Naive thymus-derived CD8-positive, alpha-beta T cell (primary cell): ENCODE results near the gene RFTN2. TPM values are rescaled to one million over a fixed set of nuclear protein-coding genes. Genes with fewer than 3 reads are reported as not detected.
"Not testable (repeated sequence)": the region's sequence is repeated elsewhere in the genome, so short reads cannot be mapped to it uniquely, and the experiment has no call there.

ENCODE experiments used
- ATAC-seq, 2 donors: fragments of 150-1000 bp; cut with Tn5 transposase in 1 of 2; sonication (Bioruptor Pico), chemical (Tn5 transposase) in 1 of 2; 1 replicate in 1 of 2; 2 replicates in 1 of 2; pipeline ENCODE4 v1.10.0; 2021; ENCODE audit warnings: mild to moderate bottlenecking in 2 of 2, moderate library complexity in 2 of 2
- POLR2A ChIA-PET: fragments of 350-600 bp; sonication (Branson Sonifier 250); formaldehyde crosslinking; loops from one replicate; lab custom pipeline; 2021; ENCODE audit warnings: antibody characterized with exemption; lab: Charles Lee
- DNase-seq, 10 donors: peaks; one replicate each; pipeline versions ENCODE4 v3.0.0 to v3.0.0-alpha.2; 2020 to 2022
- H3K27ac Mint-ChIP-seq, 10 donors: one replicate each; pipeline ENCODE4 v1.8.0; 2020 to 2022; ENCODE audit warnings: mild to moderate bottlenecking in 10 of 10, mixed read lengths in 10 of 10, moderate library complexity in 4 of 10, inconsistent platforms in 1 of 10
- H3K27me3 Mint-ChIP-seq, 5 donors: one replicate each; pipeline ENCODE4 v1.8.0; 2021 to 2022; ENCODE audit warnings: mixed read lengths in 5 of 5
- H3K36me3 Mint-ChIP-seq, 3 donors: one replicate each; pipeline ENCODE4 v1.8.0; 2020 to 2022; ENCODE audit warnings: mixed read lengths in 3 of 3, mild to moderate bottlenecking in 2 of 3, inconsistent platforms in 1 of 3
- H3K4me1 Mint-ChIP-seq, 4 donors: one replicate each; pipeline ENCODE4 v1.8.0; 2021 to 2022; ENCODE audit warnings: mixed read lengths in 4 of 4
- H3K4me3 Mint-ChIP-seq, 10 donors: one replicate each; pipeline ENCODE4 v1.8.0; 2020 to 2022; ENCODE audit warnings: mild to moderate bottlenecking in 10 of 10, mixed read lengths in 10 of 10, moderate library complexity in 6 of 10, inconsistent platforms in 1 of 10
- H3K9me3 Mint-ChIP-seq, 9 donors: one replicate each; pipeline ENCODE4 v1.8.0; 2020 to 2022; ENCODE audit warnings: mixed read lengths in 9 of 9, mild to moderate bottlenecking in 3 of 9, inconsistent platforms in 1 of 9, moderate library complexity in 1 of 9
- polyA plus RNA-seq, 3 donors: library from polyadenylated mRNA; unstranded; fragments of 300-500 nt; fragmentation: Illumina TruSeq; gene quantifications; one replicate each; pipeline ENCODE4 v1.2.3, GENCODE V29; 2021
- total RNA-seq, 8 experiments: library from RNA in 2 of 8; stranded (reverse) in 2 of 8; gene quantifications; one replicate each; pipeline ENCODE4 v1.2.3 and lab custom pipeline; 2021 to 2026

RFTN2 gene
- total and polyA plus RNA-seq, 5 experiments from 2014 or later = 0.13 to 0.47 (median 0.22) TPM; not detected in 2

GRCh38 chr2:197705121-197705911 lies 29.9 kb upstream of the RFTN2 start, which contains the start of gene MARS2:
TSS of gene MARS2 (plus strand) at chr2:197705369. CDS start at chr2:197705406, 37 bp downstream.
- peaks cover 0 to 3% (median 0%) of the 10 kb centered on the region in 9 donors for H3K9me3 Mint-ChIP-seq
- peaks cover 0 to 20% (median 7%) of the 10 kb centered on the region in 3 donors for H3K36me3 Mint-ChIP-seq
- peaks cover 0 to 9% (median 1%) of the 10 kb centered on the region in 5 donors for H3K27me3 Mint-ChIP-seq
- peak; percentile 81 to 84 for ATAC-seq
- peaks cover 26 to 54% (median 46%) of the 10 kb centered on the region in 4 donors for H3K4me1 Mint-ChIP-seq
- POLR2A ChIA-PET = interaction anchor here (0.5 to 3.0 kb wide), 15 partner anchors 12 to 906 kb away, joined by 3 to 26 read pairs (median 5); partner anchors contain the start of genes COQ10B, GTF3C3, HSPD1 and HSPE1
- H3K4me3 Mint-ChIP-seq = peak within 1 kb of the TSS; percentile 85 to 95 (median 92)
- peak; percentile 86 to 96 (median 93) for DNase-seq
- H3K27ac Mint-ChIP-seq = peak within 1 kb of the TSS; percentile 92 to 99 (median 96)

- Mint-ChIP-seq H3K9me3 (peaks cover 0 to 3% (median 0%) of the 10 kb centered on the region in 9 donors), H3K27ac (peak overlapping the region; percentile 92 to 99 (median 96)), H3K4me1 (peaks cover 20 to 46% (median 38%) of the 10 kb centered on the region in 4 donors), H3K36me3 (peaks cover 0 to 13% (median 7%) of the 10 kb centered on the region in 3 donors), H3K27me3 (peaks cover 0 to 9% (median 1%) of the 10 kb centered on the region in 5 donors), H3K4me3 (peak overlapping the region; percentile 85 to 95 (median 91))
- POLR2A ChIA-PET = interaction anchor here (0.5 to 3.0 kb wide), 14 partner anchors 13 to 905 kb away, joined by 3 to 26 read pairs (median 5); partner anchors contain the start of genes COQ10B, GTF3C3, HSPD1 and HSPE1
- DNase-seq (peak in 1 of 10 donors; percentile 15), ATAC-seq (peak; percentile 52 to 61)
Measured at GRCh38 chr2:197704434-197705120, 29.2 kb upstream of the RFTN2 start.

DNA sequence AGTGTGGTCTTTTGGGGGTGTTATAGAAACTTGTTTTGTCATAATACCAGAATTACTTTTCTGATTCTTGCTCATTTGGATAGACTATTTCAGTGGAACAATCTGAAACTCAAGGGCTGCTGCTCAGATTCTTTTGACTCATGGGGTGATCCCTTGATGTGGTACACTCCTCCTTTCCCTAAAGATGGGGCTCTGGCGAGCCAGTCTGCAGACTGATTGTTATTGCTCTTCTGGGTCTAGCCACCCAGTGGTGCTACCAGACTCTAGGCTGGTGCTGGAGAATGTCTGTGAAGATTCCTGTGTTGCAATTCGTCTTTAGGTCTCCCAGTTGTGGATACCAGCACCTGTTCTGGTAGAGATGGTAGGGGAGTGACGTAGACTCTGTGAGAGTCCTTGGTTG lies 25.6 kb upstream of the RFTN2 start:
- POLR2A ChIA-PET = no interaction called here
- peak overlapping the region in 1 of 10 donors; percentile 54 for H3K27ac Mint-ChIP-seq

GRCh38 chr2:197699724-197700123 lies 24.3 kb upstream of the RFTN2 start:
- H3K27me3 Mint-ChIP-seq, H3K9me3 Mint-ChIP-seq, POLR2A ChIA-PET, DNase-seq, H3K4me3 Mint-ChIP-seq, ATAC-seq: not testable (repeated sequence)
- Mint-ChIP-seq H3K4me1 (peaks cover 2 to 11% (median 5%) of the 10 kb centered on the region in 4 donors), H3K27ac (peak overlapping the region in 2 of 10 donors; percentile 24 to 51), H3K36me3 (peaks cover 0 to 13% (median 3%) of the 10 kb centered on the region in 3 donors)

More for the DNA sequence above, 25.6 kb upstream of the RFTN2 start:
- Mint-ChIP-seq H3K4me1 (peaks cover 3 to 13% (median 9%) of the 10 kb centered on the region in 4 donors), H3K27me3 (peaks cover 0 to 9% (median 2%) of the 10 kb centered on the region in 5 donors), H3K9me3 (peaks cover 0 to 9% (median 0%) of the 10 kb centered on the region in 9 donors), H3K4me3 (no peak overlapping the region), H3K36me3 (peaks cover 0 to 13% (median 3%) of the 10 kb centered on the region in 3 donors)
- DNase-seq (no peak), ATAC-seq (no peak)

DNA sequence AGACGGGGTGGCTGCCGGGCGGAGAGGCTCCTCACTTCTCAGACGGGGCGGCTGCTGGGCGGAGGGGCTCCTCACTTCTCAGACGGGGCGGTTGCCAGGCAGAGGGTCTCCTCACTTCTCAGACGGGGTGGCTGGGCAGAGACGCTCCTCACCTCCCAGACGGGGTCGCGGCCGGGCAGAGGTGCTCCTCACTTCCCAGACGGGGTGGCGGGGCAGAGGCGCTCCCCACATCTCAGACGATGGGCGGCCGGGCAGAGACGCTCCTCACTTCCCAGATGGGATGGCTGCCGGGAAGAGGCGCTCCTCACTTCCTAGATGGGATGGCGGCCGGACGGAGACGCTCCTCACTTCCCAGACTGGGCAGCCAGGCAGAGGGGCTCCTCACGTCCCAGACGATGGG lies 21.2 kb upstream of the RFTN2 start:
- DNase-seq, H3K27ac Mint-ChIP-seq, H3K9me3 Mint-ChIP-seq, H3K27me3 Mint-ChIP-seq, POLR2A ChIA-PET, H3K4me3 Mint-ChIP-seq, ATAC-seq: not testable (repeated sequence)
- Mint-ChIP-seq H3K4me1 (peaks cover 0 to 12% (median 3%) of the 10 kb centered on the region in 4 donors), H3K36me3 (peaks cover 0 to 13% (median 3%) of the 10 kb centered on the region in 3 donors)

DNA sequence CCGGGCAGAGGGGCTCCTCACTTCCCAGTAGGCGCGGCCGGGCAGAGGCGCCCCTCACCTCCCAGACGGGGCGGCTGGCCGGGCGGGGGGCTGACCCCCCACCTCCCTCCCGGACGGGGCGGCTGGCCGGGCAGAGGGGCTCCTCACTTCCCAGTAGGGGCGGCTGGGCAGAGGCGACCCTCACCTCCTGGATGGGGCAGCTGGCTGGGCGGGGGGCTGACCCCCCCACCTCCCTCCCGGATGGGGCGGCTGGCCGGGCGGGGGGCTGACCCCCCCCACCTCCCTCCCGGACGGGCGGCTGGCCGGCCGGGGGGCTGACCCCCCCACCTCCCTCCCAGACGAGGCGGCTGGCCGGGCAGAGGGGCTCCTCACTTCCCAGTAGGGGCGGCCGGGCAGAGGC lies 20.6 kb upstream of the RFTN2 start:
- DNase-seq, H3K9me3 Mint-ChIP-seq, H3K4me3 Mint-ChIP-seq, H3K27me3 Mint-ChIP-seq, ATAC-seq, POLR2A ChIA-PET, H3K27ac Mint-ChIP-seq: not testable (repeated sequence)
- Mint-ChIP-seq H3K4me1 (peaks cover 0 to 12% (median 2%) of the 10 kb centered on the region in 4 donors), H3K36me3 (peaks cover 0 to 11% (median 3%) of the 10 kb centered on the region in 3 donors)

DNA sequence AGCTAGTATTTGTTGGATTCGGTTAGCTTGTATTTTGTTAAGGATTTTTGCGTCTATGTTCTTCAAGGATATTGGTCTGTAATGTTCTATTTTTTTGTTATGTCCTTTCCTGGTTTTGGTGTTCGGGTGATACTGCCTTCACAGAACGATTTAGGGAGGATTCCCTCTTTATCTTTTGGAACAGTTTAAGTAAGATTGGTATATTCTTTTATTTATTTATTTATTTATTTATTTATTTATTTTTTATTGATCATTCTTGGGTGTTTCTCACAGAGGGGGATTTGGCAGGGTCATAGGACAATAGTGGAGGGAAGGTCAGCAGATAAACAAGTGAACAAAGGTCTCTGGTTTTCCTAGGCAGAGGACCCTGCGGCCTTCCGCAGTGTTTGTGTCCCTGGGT lies 19.8 kb upstream of the RFTN2 start:
- H3K27ac Mint-ChIP-seq = peak overlapping the region in 1 of 10 donors; percentile 19
- POLR2A ChIA-PET = not testable (repeated sequence)

GRCh38 chr2:197677483-197677882 lies 2.1 kb upstream of the RFTN2 start:
- ATAC-seq (no peak), DNase-seq (no peak)
- peaks cover 5 to 21% (median 8%) of the 10 kb centered on the region in 5 donors for H3K27me3 Mint-ChIP-seq
- no peaks in the 10 kb centered on the region for H3K9me3 Mint-ChIP-seq
- H3K4me3 Mint-ChIP-seq = no peak overlapping the region
- H3K36me3 Mint-ChIP-seq = no peaks in the 10 kb centered on the region
- H3K4me1 Mint-ChIP-seq = no peaks in the 10 kb centered on the region
- no peak overlapping the region for H3K27ac Mint-ChIP-seq
- POLR2A ChIA-PET = no interaction called here

More for the DNA sequence above, 19.8 kb upstream of the RFTN2 start:
- DNase-seq, H3K9me3 Mint-ChIP-seq, ATAC-seq, H3K36me3 Mint-ChIP-seq, H3K4me3 Mint-ChIP-seq, H3K27me3 Mint-ChIP-seq: not testable (repeated sequence)
- H3K4me1 Mint-ChIP-seq = peaks cover 0 to 12% (median 0%) of the 10 kb centered on the region in 4 donors

DNA sequence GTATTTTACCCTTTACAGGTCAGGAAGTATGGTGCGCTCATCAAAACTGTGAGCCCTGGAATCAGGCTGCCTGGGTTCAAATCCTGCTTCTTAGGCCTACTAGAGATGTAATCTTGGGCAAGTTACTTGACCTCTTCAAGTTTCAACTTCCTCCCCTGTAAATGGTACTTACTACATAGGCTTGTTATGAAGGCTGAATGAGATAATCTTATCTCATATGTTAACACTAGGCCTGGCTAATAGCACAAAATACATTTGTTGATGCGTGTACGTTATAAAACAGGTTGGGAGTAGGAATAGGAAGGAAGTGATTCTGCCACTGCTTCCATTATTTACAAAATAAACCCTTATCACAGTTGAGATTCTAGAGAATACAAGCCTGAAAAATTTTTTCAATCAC lies 1.7 kb upstream of the RFTN2 start:
- no peak overlapping the region for H3K27ac Mint-ChIP-seq
- DNase-seq = no peak
- peaks cover 5 to 24% (median 12%) of the 10 kb centered on the region in 5 donors for H3K27me3 Mint-ChIP-seq
- H3K4me1 Mint-ChIP-seq = no peaks in the 10 kb centered on the region
- no peak overlapping the region for H3K4me3 Mint-ChIP-seq
- H3K9me3 Mint-ChIP-seq = no peaks in the 10 kb centered on the region
- no peaks in the 10 kb centered on the region for H3K36me3 Mint-ChIP-seq
- POLR2A ChIA-PET = no interaction called here
- ATAC-seq = no peak

DNA sequence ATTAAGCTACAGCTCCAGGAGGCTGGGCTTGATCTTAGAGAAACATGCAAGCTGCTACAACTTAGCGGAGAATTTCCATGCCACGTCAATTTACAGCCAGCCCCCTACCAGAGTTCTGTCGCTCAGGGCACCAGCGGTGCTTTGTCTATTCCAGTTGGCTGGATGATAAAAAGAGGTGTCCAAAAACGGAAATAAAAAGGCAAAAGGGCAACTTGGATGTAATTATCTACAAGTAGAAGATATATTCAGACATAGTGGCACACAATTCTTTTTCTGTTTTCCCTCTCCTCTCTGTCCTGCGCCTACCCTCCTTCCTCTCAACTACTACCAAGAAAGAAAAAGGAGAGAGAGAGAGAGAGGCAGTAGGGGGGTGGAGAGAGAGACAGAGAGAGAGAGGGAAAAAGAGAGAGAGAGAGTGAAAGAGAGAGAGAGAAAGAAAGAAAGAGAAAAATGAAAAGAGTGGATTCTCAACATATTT lies 363 bp upstream of the RFTN2 start:
- H3K4me3 Mint-ChIP-seq = no peak overlapping the region
- DNase-seq (no peak), ATAC-seq (no peak)
- H3K9me3 Mint-ChIP-seq = no peaks in the 10 kb centered on the region
- H3K36me3 Mint-ChIP-seq = no peaks in the 10 kb centered on the region
- H3K4me1 Mint-ChIP-seq = no peaks in the 10 kb centered on the region
- peak overlapping the region in 1 of 10 donors; percentile 32 for H3K27ac Mint-ChIP-seq
- POLR2A ChIA-PET = interaction anchor here (0.7 kb wide), 1 partner anchor 264 kb away, joined by 4 read pairs; no protein-coding TSS in a partner anchor
- H3K27me3 Mint-ChIP-seq = peaks cover 5 to 31% (median 13%) of the 10 kb centered on the region in 5 donors

DNA sequence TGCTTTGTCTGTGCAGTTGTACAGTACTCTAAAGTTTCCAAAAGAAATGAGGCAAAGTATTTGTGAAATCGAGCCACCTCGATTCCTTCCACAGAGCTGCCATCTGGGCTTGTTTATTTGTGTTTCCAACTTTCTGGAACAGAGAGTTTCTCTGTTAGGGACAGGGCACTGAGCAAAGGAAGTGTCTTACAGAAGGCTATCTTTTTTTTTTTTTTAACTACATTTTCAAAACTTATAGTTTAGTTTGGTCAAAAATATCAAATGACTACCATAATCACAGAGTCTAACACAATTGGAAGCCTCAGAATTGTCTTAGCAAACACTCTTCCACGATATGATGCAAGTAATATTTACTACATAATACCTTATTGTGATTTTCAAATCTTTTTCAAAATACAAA lies 796 bp downstream of the RFTN2 start:
- peaks cover 0 to 3% (median 0%) of the 10 kb centered on the region in 9 donors for H3K9me3 Mint-ChIP-seq
- no peak overlapping the region for H3K4me3 Mint-ChIP-seq
- POLR2A ChIA-PET = no interaction called here
- no peak for DNase-seq
- no peak overlapping the region for H3K27ac Mint-ChIP-seq
- ATAC-seq = no peak
- peaks cover 3 to 28% (median 15%) of the 10 kb centered on the region in 5 donors for H3K27me3 Mint-ChIP-seq
- H3K36me3 Mint-ChIP-seq = no peaks in the 10 kb centered on the region
- no peaks in the 10 kb centered on the region for H3K4me1 Mint-ChIP-seq

DNA sequence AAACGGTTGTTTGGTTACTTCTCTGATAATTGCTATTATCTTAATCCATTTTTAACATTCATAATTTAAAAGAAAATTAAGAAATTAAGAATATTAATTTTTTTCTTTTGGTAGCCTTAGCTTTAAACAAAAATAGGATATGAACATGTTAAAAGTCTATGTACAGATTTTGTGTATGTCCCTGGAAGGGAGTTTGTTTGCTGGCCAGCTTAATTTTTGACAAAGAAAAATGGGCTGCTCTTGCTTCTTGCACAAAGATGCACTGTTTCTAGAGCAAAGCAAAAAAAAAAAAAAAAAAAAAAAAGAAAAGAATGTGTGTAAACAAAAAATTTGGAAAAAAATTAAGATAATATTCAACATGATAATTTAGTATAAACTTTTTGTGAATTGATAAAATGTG lies 1.3 kb downstream of the RFTN2 start:
- Mint-ChIP-seq H3K4me1 (no peaks in the 10 kb centered on the region), H3K36me3 (no peaks in the 10 kb centered on the region), H3K27me3 (peaks cover 3 to 27% (median 15%) of the 10 kb centered on the region in 5 donors), H3K9me3 (peaks cover 0 to 3% (median 0%) of the 10 kb centered on the region in 9 donors), H3K4me3 (no peak overlapping the region), H3K27ac (no peak overlapping the region)
- no peak for DNase-seq
- POLR2A ChIA-PET = no interaction called here
- no peak for ATAC-seq
